Endodermal cell (in vitro differentiated cells): ENCODE measurements around the gene DLG1. TPM values are rescaled to one million over a fixed set of nuclear protein-coding genes. Genes with fewer than 3 reads are reported as not detected.

ENCODE experiments used
- DNase-seq: peaks from one replicate; pipeline ENCODE4 v3.0.0-alpha.2; 2017
- H3K27ac ChIP-seq: 2 replicates; pipeline ENCODE4 v1.5.1; 2013; ENCODE audit warnings: mild to moderate bottlenecking, low read depth, low read length, moderate library complexity
- H3K27me3 ChIP-seq: 2 replicates; pipeline ENCODE4 v1.6.1; 2013; ENCODE audit warnings: mild to moderate bottlenecking, low read length, moderate library complexity; ENCODE audit not compliant: insufficient read depth, control insufficient read depth, poor library complexity, severe bottlenecking
- H3K36me3 ChIP-seq: 2 replicates; pipeline ENCODE4 v1.7.0; 2013; ENCODE audit warnings: mild to moderate bottlenecking, low read length, moderate library complexity; ENCODE audit not compliant: control insufficient read depth, insufficient read depth
- H3K4me1 ChIP-seq: one replicate; pipeline ENCODE4 v1.7.0; 2013; ENCODE audit warnings: low read length; ENCODE audit not compliant: control insufficient read depth, insufficient read depth
- H3K4me3 ChIP-seq: 2 replicates; pipeline ENCODE4 v1.5.1; 2013; ENCODE audit warnings: mild to moderate bottlenecking, low read length, moderate library complexity
- H3K9ac ChIP-seq: 2 replicates; pipeline ENCODE4 v1.6.1; 2013; ENCODE audit warnings: mild to moderate bottlenecking, low read length, moderate library complexity; ENCODE audit not compliant: poor library complexity, severe bottlenecking; ENCODE audit errors: extremely low read depth
- H3K9me3 ChIP-seq: 2 replicates; pipeline ENCODE4 v1.6.1; 2013; ENCODE audit warnings: mild to moderate bottlenecking, low read length, moderate library complexity; ENCODE audit not compliant: control insufficient read depth
- H3K27ac Mint-ChIP-seq: 2 replicates; pipeline ENCODE4 v1.8.0; 2020; ENCODE audit warnings: mixed read lengths
- H3K27me3 Mint-ChIP-seq: 2 replicates; pipeline ENCODE4 v1.8.0; 2021; ENCODE audit warnings: mild to moderate bottlenecking, mixed read lengths; ENCODE audit not compliant: insufficient read depth
- H3K36me3 Mint-ChIP-seq: 2 replicates; pipeline ENCODE4 v1.8.0; 2020; ENCODE audit warnings: low read depth, mixed read lengths
- H3K4me1 Mint-ChIP-seq: 2 replicates; pipeline ENCODE4 v1.8.0; 2020; ENCODE audit warnings: mixed read lengths
- H3K4me3 Mint-ChIP-seq: 2 replicates; pipeline ENCODE4 v1.8.0; 2020; ENCODE audit warnings: mild to moderate bottlenecking, moderate library complexity, mixed read lengths
- H3K9me3 Mint-ChIP-seq: 2 replicates; pipeline ENCODE4 v1.8.0; 2020; ENCODE audit warnings: mild to moderate bottlenecking, mixed read lengths
- WGBS, 2 experiments: methylation state at CpG; one replicate each; pipeline versions ENCODE4 v1.1.5 to v1.1.7; 2013; ENCODE audit warnings: missing lambda C conversion rate in 2 of 2, mixed read lengths in 1 of 2; ENCODE audit not compliant: insufficient coverage in 1 of 2, insufficient read length in 1 of 2; 5-methylcytosine and 5-hydroxymethylcytosine counted together
- total RNA-seq, 2 donors: library from RNA; stranded (reverse); fragmentation: NEBNext Ultra II Directional in 1 of 2; extraction: Animal tissue kit (Norgen Biotek cat#: 25700) in 1 of 2; gene quantifications; 2 replicates in 1 of 2; 3 replicates in 1 of 2; pipeline ENCODE4 v1.2.1, GENCODE V29; 2021
- TF ChIP-seq, protein P1 (sequence below): fragments of 200-600 bp; sonication (generic); conservative IDR thresholded peaks from 2 replicates; pipeline ENCODE4 v1.5.0; 2021; ENCODE audit warnings: antibody characterized with exemption, mild to moderate bottlenecking

The DLG1 gene
- total RNA-seq, 2 donors from 2014 or later = 78.7 to 96.9 TPM

DNA sequence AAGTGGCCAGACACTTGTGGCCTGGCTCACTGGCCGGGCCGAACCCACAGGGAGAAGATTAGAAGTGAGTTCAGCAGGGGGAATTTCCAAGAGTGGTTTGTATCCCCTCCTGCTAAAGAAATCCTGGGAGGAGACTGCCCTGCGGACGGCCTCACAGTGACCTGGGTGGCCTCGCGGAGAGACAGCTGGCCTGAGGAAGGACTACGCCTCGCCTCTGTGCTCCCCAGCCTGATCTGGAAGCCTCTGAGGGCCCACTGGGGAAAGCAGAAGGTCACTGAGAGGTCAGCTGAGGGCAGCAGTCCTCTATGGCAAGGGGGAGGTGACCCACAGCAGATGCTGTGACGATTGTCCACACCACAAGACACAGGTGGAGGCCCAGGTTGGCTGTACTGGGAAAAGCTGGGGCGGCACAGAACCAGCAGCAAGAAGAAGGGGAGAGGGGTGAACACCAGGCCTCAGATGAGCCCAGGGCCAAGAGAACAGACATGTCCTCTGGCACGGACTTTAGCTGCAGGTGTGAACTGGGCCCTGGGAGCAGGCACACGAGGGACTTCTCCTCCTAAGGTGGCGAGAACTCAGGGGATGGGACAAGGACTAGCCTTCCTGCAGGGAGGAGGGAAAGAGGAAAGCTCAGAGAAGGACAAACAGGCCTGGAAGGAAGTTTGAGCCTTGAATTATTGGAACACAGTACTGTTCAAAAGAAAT, 37.2 kb upstream of the DLG1 start:
- no peak overlapping the region for H3K27ac Mint-ChIP-seq
- no peaks in the 10 kb centered on the region for H3K9me3 Mint-ChIP-seq

DNA sequence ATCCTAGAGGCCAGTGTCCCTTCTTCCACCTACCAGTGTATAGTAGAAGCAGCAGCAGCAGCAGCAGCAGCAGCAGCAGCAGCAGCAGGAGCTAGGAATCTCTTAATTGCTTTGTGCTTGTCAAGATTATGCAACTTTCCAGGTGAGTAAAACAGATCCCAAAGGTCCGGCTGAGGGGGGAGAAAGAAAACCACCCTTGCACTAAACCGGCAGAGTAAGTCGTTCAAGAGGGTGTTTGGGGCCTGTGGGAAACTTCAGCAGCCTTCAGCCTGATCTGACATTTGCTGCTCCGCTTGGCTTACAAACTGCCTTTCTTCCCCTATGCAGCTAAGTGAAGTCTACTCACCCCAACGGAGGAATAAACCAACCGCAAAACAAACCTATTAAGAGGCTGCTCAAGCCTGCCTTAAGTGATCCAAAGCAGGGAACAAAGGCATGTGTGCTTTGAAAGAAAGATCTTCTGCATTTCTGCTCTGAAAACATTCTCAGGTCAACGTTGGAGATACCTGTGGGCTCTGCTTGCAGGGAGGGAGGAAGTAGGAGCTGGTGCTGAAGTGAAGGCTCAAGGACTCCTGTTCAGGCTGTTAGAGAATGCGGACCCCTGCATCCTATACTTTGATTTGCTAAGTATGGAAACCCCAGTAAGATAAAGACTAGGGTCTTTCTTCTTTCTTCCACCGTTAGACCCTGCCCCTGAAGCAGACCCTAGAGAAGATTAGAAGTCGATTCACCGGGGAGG, 35.7 kb upstream of the DLG1 start:
- H3K27ac Mint-ChIP-seq = no peak overlapping the region
- Histone ChIP-seq H3K36me3 (no peaks in the 10 kb centered on the region), H3K9ac (no peak overlapping the region), H3K27ac (no peak overlapping the region), H3K9me3 (no peaks in the 10 kb centered on the region), H3K27me3 (no peaks in the 10 kb centered on the region), H3K4me3 (no peak overlapping the region), H3K4me1 (no peaks in the 10 kb centered on the region)
- WGBS, 2 experiments = 60 to 66% methylated on average over 8 to 11 of the region's 11 CpGs
- no peaks in the 10 kb centered on the region for H3K36me3 Mint-ChIP-seq
- H3K27me3 Mint-ChIP-seq = peaks cover 2% of the 10 kb centered on the region
- H3K4me1 Mint-ChIP-seq = peaks cover 16% of the 10 kb centered on the region
- TF ChIP-seq, protein P1, sequence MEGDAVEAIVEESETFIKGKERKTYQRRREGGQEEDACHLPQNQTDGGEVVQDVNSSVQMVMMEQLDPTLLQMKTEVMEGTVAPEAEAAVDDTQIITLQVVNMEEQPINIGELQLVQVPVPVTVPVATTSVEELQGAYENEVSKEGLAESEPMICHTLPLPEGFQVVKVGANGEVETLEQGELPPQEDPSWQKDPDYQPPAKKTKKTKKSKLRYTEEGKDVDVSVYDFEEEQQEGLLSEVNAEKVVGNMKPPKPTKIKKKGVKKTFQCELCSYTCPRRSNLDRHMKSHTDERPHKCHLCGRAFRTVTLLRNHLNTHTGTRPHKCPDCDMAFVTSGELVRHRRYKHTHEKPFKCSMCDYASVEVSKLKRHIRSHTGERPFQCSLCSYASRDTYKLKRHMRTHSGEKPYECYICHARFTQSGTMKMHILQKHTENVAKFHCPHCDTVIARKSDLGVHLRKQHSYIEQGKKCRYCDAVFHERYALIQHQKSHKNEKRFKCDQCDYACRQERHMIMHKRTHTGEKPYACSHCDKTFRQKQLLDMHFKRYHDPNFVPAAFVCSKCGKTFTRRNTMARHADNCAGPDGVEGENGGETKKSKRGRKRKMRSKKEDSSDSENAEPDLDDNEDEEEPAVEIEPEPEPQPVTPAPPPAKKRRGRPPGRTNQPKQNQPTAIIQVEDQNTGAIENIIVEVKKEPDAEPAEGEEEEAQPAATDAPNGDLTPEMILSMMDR = no peak
- DNase-seq = peak; percentile 57
- no peaks in the 10 kb centered on the region for H3K9me3 Mint-ChIP-seq
- no peak overlapping the region for H3K4me3 Mint-ChIP-seq

More for the DNA sequence above, 37.2 kb upstream of the DLG1 start:
- Histone ChIP-seq H3K27me3 (no peaks in the 10 kb centered on the region), H3K27ac (no peak overlapping the region), H3K36me3 (no peaks in the 10 kb centered on the region), H3K4me3 (no peak overlapping the region), H3K9ac (no peak overlapping the region), H3K4me1 (peaks cover 8% of the 10 kb centered on the region), H3K9me3 (no peaks in the 10 kb centered on the region)
- peaks cover 2% of the 10 kb centered on the region for H3K27me3 Mint-ChIP-seq
- TF ChIP-seq, protein P1 = no peak
- DNase-seq = peak; percentile 44
- no peaks in the 10 kb centered on the region for H3K36me3 Mint-ChIP-seq
- peaks cover 28% of the 10 kb centered on the region for H3K4me1 Mint-ChIP-seq
- 93% methylated on average over 8 to 13 of the region's 13 CpGs for WGBS, 2 experiments
- no peak overlapping the region for H3K4me3 Mint-ChIP-seq

DNA sequence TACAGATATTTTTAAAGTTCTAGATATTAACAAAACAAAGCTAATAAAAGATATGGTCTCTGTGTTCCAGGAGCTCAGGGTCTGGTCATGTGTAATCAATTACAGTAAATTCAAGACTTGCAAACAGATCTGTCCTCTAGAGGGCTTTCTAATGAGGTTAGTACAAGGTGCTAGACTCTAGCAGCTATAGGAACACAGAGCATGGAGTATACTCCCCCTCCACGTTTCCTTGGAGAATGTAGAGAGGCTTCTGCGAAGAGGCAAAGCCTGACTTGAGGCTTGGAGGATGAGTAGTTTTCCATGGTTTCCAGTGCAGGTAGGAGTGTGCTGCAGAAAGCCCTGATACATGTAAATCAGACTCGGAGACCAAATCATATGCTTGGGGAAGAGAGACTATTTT, 32.7 kb upstream of the DLG1 start:
- no peaks in the 10 kb centered on the region for H3K27me3 ChIP-seq
- peak; percentile 44 for DNase-seq
- H3K9ac ChIP-seq = no peak overlapping the region
- H3K36me3 ChIP-seq = no peaks in the 10 kb centered on the region
- no peak overlapping the region for H3K4me3 ChIP-seq
- Mint-ChIP-seq H3K9me3 (no peaks in the 10 kb centered on the region), H3K4me1 (peaks cover 16% of the 10 kb centered on the region), H3K36me3 (no peaks in the 10 kb centered on the region), H3K27me3 (peaks cover 2% of the 10 kb centered on the region), H3K4me3 (no peak overlapping the region), H3K27ac (no peak overlapping the region)
- no peak overlapping the region for H3K27ac ChIP-seq
- TF ChIP-seq, protein P1 = peak; percentile 67
- 75 to 91% methylated on average over 3 of the region's 3 CpGs for whole genome bisulfite sequencing, 2 experiments
- no peaks in the 10 kb centered on the region for H3K4me1 ChIP-seq
- H3K9me3 ChIP-seq = no peaks in the 10 kb centered on the region
